NCI-H510A (cell line): ENCODE data around the gene VGLL4.

Experiments
- DNase-seq: peaks from one replicate; lab custom pipeline; 2025; lab: John Stamatoyannopoulos, UW

Gene VGLL4

GRCh38 chr3:11548721-11549131, 95.0 kb downstream of the VGLL4 start:
- no peak for DNase-seq

GRCh38 chr3:11547498-11547897, 96.2 kb downstream of the VGLL4 start:
- DNase-seq, result no peak

DNA sequence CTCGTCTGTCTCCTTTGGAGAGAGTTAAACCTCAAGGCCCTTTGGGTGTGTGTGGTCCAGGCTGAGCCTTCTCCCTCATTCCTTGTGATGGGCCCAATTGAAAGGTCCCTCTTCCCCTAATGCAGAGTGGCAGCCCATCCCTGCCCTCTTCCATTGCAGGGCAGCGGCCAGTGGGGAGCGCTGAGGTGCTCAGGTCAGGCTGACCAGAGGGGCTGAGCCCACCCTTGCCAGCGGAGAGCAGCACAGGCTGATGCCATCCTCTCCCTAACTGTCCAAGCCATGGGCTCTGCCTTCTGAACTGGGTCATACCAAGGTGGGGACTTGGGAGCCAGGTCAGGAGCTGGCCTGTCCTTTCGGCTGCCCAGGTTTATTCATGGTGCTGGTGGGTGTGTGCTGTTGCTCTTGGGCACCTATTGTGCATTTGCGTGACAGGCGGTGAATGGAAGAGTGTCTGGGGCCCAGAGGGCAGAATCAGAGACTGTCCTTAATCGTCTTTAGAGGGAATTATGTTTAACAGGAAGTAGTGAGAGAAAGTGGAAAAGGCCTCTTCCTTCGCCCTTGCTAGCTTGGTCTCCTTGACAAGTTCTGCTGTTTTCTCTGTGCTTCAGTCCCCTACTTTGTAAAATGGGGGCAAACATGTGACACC, 96.9 kb downstream of the VGLL4 start:
- DNase-seq, result no peak

DNA sequence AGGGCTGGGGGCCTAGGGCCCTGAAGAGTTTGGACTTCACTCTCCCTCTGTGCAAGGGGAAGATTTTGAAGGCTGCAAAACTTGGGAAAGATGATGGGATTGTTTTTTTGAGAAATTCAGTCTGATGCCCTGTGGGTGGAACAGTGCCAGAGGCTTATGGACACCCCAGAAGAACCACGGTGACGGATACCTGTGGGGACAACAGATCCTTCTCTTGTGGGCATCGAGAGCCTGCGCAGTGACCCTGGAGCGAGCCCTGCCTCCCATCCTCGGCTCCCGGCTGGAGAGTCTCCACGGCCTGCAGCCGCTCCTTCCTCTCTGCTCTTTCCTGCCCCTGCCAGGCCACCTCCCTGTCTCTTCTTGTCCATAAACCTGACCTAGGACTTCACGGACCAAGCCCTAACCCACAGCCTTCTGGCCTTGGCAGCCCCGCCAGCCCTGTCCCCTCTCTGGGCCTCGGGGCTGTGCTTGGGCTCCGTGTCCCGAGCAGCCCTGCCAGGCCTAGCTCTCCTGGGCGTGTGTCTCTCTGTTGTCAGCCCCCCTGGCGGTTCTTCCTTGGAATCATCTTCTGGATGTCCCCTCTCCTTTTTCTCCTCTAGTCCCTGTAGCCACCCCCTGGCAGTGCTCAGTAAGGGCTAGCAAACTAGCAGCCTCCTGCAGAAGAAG, 98.4 kb downstream of the VGLL4 start:
- no peak for DNase-seq

- DNase-seq, result no peak
These were observed 99.1 kb downstream of the VGLL4 start for GRCh38 chr3:11544412-11545181.

DNA sequence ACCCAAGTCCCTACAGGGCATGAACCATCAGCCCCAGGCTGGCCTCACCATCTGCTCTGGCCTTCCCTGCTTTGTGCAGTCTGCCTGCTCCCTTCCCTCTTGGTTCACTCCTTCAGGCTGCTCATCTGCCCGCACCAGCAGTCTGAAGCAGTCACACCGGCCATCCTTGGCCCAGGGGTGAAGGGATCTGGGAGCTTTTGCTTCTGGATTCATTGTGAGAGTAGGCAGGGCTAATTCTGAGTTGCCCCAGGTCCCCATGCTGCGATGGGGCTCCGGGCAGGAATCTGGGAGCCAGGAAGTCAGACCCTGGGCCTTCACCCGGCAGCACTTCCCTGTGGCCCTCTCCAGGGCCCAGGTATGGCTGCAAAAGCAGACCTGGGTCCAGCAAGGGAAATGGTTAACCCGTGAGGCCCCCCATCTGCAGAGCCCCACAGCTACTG, 99.7 kb downstream of the VGLL4 start:
- no peak for DNase-seq

GRCh38 chr3:11543141-11543947, 100.4 kb downstream of the VGLL4 start:
- DNase-seq, result no peak

- DNase-seq, result no peak
These were observed 101.2 kb downstream of the VGLL4 start for GRCh38 chr3:11542551-11542950.

GRCh38 chr3:11541321-11542303, 102.1 kb downstream of the VGLL4 start:
- DNase-seq, result no peak

- peak; percentile 41 for DNase-seq
These were observed 104.0 kb downstream of the VGLL4 start for GRCh38 chr3:11539677-11540076.

DNA sequence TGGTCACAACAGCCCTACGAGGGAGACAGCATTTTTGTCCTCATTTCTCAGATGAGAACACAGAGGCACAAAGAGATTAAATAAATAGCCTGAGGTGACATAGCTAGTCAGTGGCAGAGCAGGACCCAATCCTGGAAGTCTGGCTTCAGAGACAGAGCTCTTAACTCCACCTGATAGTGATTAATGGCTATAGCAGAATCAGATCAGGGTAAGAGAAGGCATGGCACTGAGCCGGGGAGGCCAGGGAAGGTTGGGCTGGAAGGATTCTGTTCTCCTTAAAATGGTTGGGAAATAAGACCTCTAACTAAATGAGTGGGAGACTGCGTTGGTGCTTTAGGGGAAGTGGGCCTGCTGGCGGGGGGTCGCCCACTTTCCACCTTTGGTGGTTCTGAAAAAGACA, 104.5 kb downstream of the VGLL4 start:
- DNase-seq, result no peak

GRCh38 chr3:11538581-11538980, 105.1 kb downstream of the VGLL4 start:
- no peak for DNase-seq

DNA sequence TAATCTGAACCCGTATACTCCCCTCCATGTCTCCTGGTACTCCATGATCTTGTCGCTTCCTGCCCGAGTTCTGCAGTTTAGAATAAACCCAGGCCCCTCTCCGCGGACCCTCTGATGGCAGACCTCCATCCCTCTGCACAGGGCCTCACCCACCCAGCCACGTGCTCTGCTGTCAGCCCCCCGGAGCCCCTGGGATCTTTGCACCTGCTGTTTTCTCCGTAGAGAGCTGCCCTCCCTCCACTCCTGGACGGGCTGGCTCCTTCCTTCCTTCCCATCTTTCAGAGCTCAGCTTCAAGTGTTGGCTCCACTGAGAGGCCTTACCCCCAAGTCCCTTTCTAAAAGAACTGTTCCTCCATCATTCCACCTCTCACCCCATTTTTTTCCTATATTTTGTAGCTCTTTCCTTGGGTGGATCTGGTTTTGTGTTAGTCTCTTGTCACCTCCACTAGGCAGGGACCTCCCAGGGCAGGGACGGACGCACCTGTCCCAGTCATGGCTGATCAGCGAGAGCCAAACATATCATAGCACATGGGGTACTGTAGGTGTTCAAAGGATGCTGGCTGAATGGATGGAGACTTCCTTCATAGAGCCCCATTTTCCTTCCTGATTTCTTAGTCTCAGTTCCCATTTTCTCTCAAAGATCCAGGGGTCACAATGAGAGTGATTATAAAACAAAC, 106.6 kb downstream of the VGLL4 start:
- DNase-seq, result no peak

GRCh38 chr3:11536132-11536935, 107.4 kb downstream of the VGLL4 start:
- DNase-seq, result no peak

GRCh38 chr3:11535243-11535960, 108.3 kb downstream of the VGLL4 start:
- no peak for DNase-seq

DNA sequence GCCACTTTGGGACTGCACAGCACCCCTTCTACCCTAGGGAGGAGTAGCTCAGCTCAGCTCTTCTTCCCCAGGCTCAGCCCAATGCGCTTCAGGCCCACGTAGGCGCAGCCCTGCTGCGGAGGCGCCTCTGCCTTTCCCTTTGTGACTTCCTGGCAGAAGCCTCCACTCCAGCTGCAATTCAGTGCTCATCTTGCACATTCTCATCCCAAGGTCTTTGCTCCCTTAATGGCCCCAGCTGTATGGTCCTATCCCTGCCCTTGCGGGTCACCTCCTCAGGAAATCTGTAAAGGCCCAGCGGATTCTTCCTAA, 109.0 kb downstream of the VGLL4 start:
- no peak for DNase-seq

- no peak for DNase-seq
These were observed 109.5 kb downstream of the VGLL4 start for GRCh38 chr3:11534011-11534792.

- DNase-seq, result no peak
These were observed 110.8 kb downstream of the VGLL4 start for GRCh38 chr3:11532931-11533391.
